Fibroblast of villous mesenchyme (primary cell): Measurements from ENCODE around the gene SCLT1. TPM values are rescaled to one million over a fixed set of nuclear protein-coding genes. Genes with fewer than 3 reads are reported as not detected.
A peak's percentile ranks its signal among the peaks of the same experiment; 100 is the strongest.
"Not testable (repeated sequence)": the region's sequence is repeated elsewhere in the genome, so short reads cannot be mapped to it uniquely, and the experiment has no call there.

Experiments
- DNase-seq: peaks from one replicate; pipeline ENCODE4 v3.0.0-alpha.2; 2010; ENCODE audit warnings: low read depth
- H3K4me3 ChIP-seq: 2 replicates; pipeline ENCODE4 v1.5.1; 2011; ENCODE audit warnings: low read depth, mild to moderate bottlenecking, low read length
- CTCF ChIP-seq: IDR thresholded peaks from 2 replicates; pipeline ENCODE4 v1.5.1; 2012; ENCODE audit warnings: low read depth, mild to moderate bottlenecking, low read length; ENCODE audit not compliant: insufficient read depth
- total RNA-seq: library from RNA; depleted of rRNA; stranded (reverse); fragments of >200 nt; gene quantifications from 2 replicates; pipeline ENCODE4 v1.2.3, GENCODE V29; 2012

The SCLT1 gene
- total RNA-seq, 1 donor, result 28.1 TPM

GRCh38 chr4:129080129-129080528 lies 13.2 kb downstream of the SCLT1 start:
- TF ChIP-seq CTCF, result no peak
- DNase-seq, result no peak
- H3K4me3 ChIP-seq, result no peak overlapping the region

DNA sequence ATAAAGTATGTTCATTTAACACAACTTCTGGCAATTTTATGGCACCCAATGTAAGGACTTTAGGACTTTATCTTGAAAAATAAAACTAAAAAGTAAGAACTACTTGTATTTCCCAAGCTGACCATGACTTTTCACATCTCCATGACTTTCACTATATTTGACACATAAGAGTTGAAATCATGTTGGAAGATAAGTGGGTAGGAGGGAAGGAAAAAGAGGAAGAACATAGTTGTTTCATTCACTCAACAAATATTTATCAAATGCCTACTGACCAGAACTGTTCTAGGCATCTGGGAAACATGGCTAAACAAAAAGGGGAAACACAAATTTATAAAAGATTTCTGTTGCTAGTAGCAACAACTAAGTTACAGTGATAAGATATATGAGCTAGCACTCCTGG lies 16.0 kb downstream of the SCLT1 start:
- no peak overlapping the region for H3K4me3 ChIP-seq
- TF ChIP-seq CTCF, result no peak
- no peak for DNase-seq

- DNase-seq, result not testable (repeated sequence)
Observed at GRCh38 chr4:129069537-129069936, 23.8 kb downstream of the SCLT1 start.

DNA sequence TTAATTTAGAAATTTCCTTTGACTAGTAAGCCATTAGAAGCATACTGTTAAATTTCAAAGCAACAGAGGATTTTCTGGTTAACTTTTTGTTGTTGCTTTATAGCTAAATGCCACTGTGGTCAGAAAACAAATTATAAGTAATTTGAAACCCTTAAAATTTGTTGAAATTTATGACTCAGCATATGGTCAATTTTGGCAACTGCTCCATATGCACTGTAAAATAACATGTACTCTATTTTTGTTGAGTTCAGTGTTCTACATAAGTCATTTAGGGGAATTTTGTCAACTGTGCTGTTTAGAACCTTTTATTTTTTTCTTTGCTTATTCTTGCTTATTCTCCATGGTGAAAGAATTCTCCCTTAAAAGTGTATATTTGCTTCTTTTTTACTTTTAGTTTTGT lies 28.6 kb downstream of the SCLT1 start:
- H3K4me3 ChIP-seq, result no peak overlapping the region
- DNase-seq, result peak; percentile 70
- no peak for TF ChIP-seq CTCF

More at GRCh38 chr4:129069537-129069936, 23.8 kb downstream of the SCLT1 start:
- not testable (repeated sequence) for H3K4me3 ChIP-seq

DNA sequence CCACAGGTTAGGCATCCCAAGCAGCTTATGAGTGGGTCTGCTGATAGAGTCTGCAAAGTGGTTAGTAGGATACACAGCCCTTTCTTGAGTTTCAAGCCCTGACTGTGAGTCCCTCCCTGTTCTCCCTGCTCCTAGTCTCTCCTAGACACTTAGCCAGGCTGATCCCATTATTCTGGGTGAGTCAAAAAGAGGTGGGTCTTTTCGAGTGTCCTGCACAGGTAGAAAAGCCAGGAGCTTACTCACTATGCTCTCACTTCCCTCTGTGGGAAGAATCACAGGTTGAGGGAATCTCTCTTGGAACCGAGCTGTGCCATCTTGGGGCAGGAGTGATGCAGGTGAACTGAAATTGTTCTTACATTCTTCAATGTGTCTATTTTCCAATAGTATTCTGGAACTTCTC lies 29.7 kb downstream of the SCLT1 start:
- no peak for DNase-seq
- H3K4me3 ChIP-seq, result no peak overlapping the region
- no peak for TF ChIP-seq CTCF

- no peak overlapping the region for H3K4me3 ChIP-seq
- no peak for TF ChIP-seq CTCF
- no peak for DNase-seq
Observed at GRCh38 chr4:129062580-129062979, 30.8 kb downstream of the SCLT1 start.

GRCh38 chr4:129059028-129059427 lies 34.3 kb downstream of the SCLT1 start:
- TF ChIP-seq CTCF, result no peak
- H3K4me3 ChIP-seq, result no peak overlapping the region
- no peak for DNase-seq
